GM20431 (cell line): ENCODE results near the gene HFE.
"Not testable (repeated sequence)": the region's sequence is repeated elsewhere in the genome, so short reads cannot be mapped to it uniquely, and the experiment has no call there.

Source experiments
- in situ Hi-C: fragments of 300-500 bp; cut with MseI, MboI; formaldehyde crosslinking; loops from one replicate; pipeline ENCODE4 v1.15.0; 2020; ENCODE audit warnings: low sequenced_read_pairs; ENCODE audit not compliant: unreplicated experiment

The HFE gene

GRCh38 chr6:26087284-26088115 is at the start of gene HFE:
Gene HFE, plus strand, starts transcription at chr6:26087429. Its CDS starts 12 bp downstream, at chr6:26087441.
- in situ Hi-C loops: no loop called here

GRCh38 chr6:26041946-26042345 is 45.3 kb upstream of the HFE start:
- in situ Hi-C loops: loop anchor here (10.0 to 25.0 kb wide), 3 partner anchors 170 to 1773 kb away; a partner anchor contains a TSS

GRCh38 chr6:26043384-26044139 is 43.7 kb upstream of the HFE start:
- in situ Hi-C loops: loop anchor here (10.0 to 25.0 kb wide), 3 partner anchors 169 to 1771 kb away; a partner anchor contains a TSS

GRCh38 chr6:26044140-26045064 is 42.8 kb upstream of the HFE start:
- in situ Hi-C loops: loop anchor here (10.0 to 25.0 kb wide), 3 partner anchors 168 to 1770 kb away; a partner anchor contains a TSS

- in situ Hi-C loops: loop anchor here (10.0 to 25.0 kb wide), 3 partner anchors 167 to 1770 kb away; a partner anchor contains a TSS
Measured at GRCh38 chr6:26045065-26045927, 41.9 kb upstream of the HFE start.

- in situ Hi-C loops: loop anchor here (10.0 to 25.0 kb wide), 3 partner anchors 166 to 1769 kb away; a partner anchor contains a TSS
Measured at GRCh38 chr6:26045928-26046368, 41.3 kb upstream of the HFE start.

GRCh38 chr6:26047329-26047728 is 39.9 kb upstream of the HFE start:
- in situ Hi-C loops: loop anchor here (10.0 to 25.0 kb wide), 3 partner anchors 165 to 1767 kb away; a partner anchor contains a TSS

- in situ Hi-C loops: loop anchor here (10.0 to 25.0 kb wide), 3 partner anchors 164 to 1766 kb away; a partner anchor contains a TSS
Measured at GRCh38 chr6:26048590-26048989, 38.6 kb upstream of the HFE start.

- in situ Hi-C loops: no loop called here
Measured at GRCh38 chr6:26051665-26052310, 35.4 kb upstream of the HFE start.

- in situ Hi-C loops: not testable (repeated sequence)
Measured at GRCh38 chr6:26052762-26053250, 34.4 kb upstream of the HFE start.

GRCh38 chr6:26053992-26054780 is 33.0 kb upstream of the HFE start:
- in situ Hi-C loops: no loop called here

GRCh38 chr6:26054781-26055718 is 32.2 kb upstream of the HFE start:
- in situ Hi-C loops: no loop called here

GRCh38 chr6:26055719-26056582 is 31.3 kb upstream of the HFE start:
- in situ Hi-C loops: no loop called here

- in situ Hi-C loops: no loop called here
Measured at GRCh38 chr6:26056583-26057350, 30.5 kb upstream of the HFE start.

GRCh38 chr6:26057899-26058298 is 29.3 kb upstream of the HFE start:
- in situ Hi-C loops: no loop called here
